ENCODE measurements around the gene FRMD4B. TPM values are rescaled to one million over a fixed set of nuclear protein-coding genes. Genes with fewer than 3 reads are reported as not detected.

Gene FRMD4B
- total RNA-seq, 3 donors from 2014 or later (not counting 1 experiment from before 2014, with no cell fraction given), result 8.5 to 19.8 (median 9.4) TPM

GRCh38 chr3:69413551-69414207, 27.8 kb upstream of the FRMD4B start:
- peaks cover 0 to 6% of the 10 kb centered on the region in 2 donors for H3K4me1 Mint-ChIP-seq
- intact Hi-C loops (cut with micrococcal nuclease), result no loop called here
- 80% methylated on average over 8 of the region's 9 CpGs for WGBS (ENCODE audit: insufficient coverage)
- peaks cover 0 to 3% of the 10 kb centered on the region in 2 donors for H3K27me3 Mint-ChIP-seq (ENCODE audit: low read depth in 2 of 2)
- ATAC-seq (no peak), DNase-seq (no peak)
- Histone ChIP-seq H3K4me1 (ENCODE audit: control insufficient read depth, insufficient read depth, low read length) (no peaks in the 10 kb centered on the region), H3K27me3 (ENCODE audit: control insufficient read depth, insufficient read depth, low read length) (no peaks in the 10 kb centered on the region), H3K4me3 (ENCODE audit: low read length) (no peak overlapping the region), H3K36me3 (ENCODE audit: control insufficient read depth, insufficient read depth, low read length) (no peaks in the 10 kb centered on the region), H3K9me3 (ENCODE audit: control insufficient read depth, insufficient read depth, low read length) (no peaks in the 10 kb centered on the region), H3K27ac (ENCODE audit: low read length) (no peak overlapping the region)
- TF ChIP-seq CTCF (IDR thresholded peaks at IDR 0.05), result no peak
- H3K27ac Mint-ChIP-seq, result no peak overlapping the region
- H3K9me3 Mint-ChIP-seq, result no peaks in the 10 kb centered on the region
- H3K4me3 Mint-ChIP-seq, result no peak overlapping the region
- no peaks in the 10 kb centered on the region for H3K36me3 Mint-ChIP-seq

GRCh38 chr3:69411346-69411745, 25.5 kb upstream of the FRMD4B start:
- peaks cover 0 to 6% of the 10 kb centered on the region in 2 donors for H3K4me1 Mint-ChIP-seq
- no peak for ATAC-seq
- Histone ChIP-seq H3K36me3 (ENCODE audit: control insufficient read depth, insufficient read depth, low read length) (no peaks in the 10 kb centered on the region), H3K27me3 (ENCODE audit: control insufficient read depth, insufficient read depth, low read length) (no peaks in the 10 kb centered on the region), H3K4me1 (ENCODE audit: control insufficient read depth, insufficient read depth, low read length) (no peaks in the 10 kb centered on the region), H3K4me3 (ENCODE audit: low read length) (no peak overlapping the region), H3K27ac (ENCODE audit: low read length) (no peak overlapping the region), H3K9me3 (ENCODE audit: control insufficient read depth, insufficient read depth, low read length) (no peaks in the 10 kb centered on the region)
- 82% methylated on average over 3 of the region's 3 CpGs for WGBS (ENCODE audit: insufficient coverage)
- H3K27me3 Mint-ChIP-seq (ENCODE audit: low read depth in 2 of 2), result peaks cover 0 to 3% of the 10 kb centered on the region in 2 donors
- H3K36me3 Mint-ChIP-seq, result no peaks in the 10 kb centered on the region
- TF ChIP-seq CTCF (IDR thresholded peaks at IDR 0.05), result no peak
- no peak overlapping the region for H3K4me3 Mint-ChIP-seq
- intact Hi-C loops (cut with micrococcal nuclease), result no loop called here
- no peaks in the 10 kb centered on the region for H3K9me3 Mint-ChIP-seq
- no peak for DNase-seq
- H3K27ac Mint-ChIP-seq, result no peak overlapping the region

GRCh38 chr3:69410301-69410700, 24.4 kb upstream of the FRMD4B start:
- ATAC-seq, result peak; percentile 86 to 99 (median 98)
- intact Hi-C loops (cut with micrococcal nuclease), result loop anchor here (1.0 kb wide), 2 partner anchors 86 to 248 kb away; no protein-coding TSS in a partner anchor

More at GRCh38 chr3:69410301-69410700, 24.4 kb upstream of the FRMD4B start:
- Mint-ChIP-seq H3K36me3 (no peaks in the 10 kb centered on the region), H3K4me1 (peaks cover 0 to 6% of the 10 kb centered on the region in 2 donors), H3K27me3 (ENCODE audit: low read depth in 2 of 2) (peaks cover 0 to 3% of the 10 kb centered on the region in 2 donors), H3K27ac (no peak overlapping the region), H3K9me3 (no peaks in the 10 kb centered on the region), H3K4me3 (no peak overlapping the region)
- DNase-seq, result peak; percentile 43 to 79
- H3K36me3 ChIP-seq (ENCODE audit: control insufficient read depth, insufficient read depth, low read length), result no peaks in the 10 kb centered on the region
- no peaks in the 10 kb centered on the region for H3K9me3 ChIP-seq (ENCODE audit: control insufficient read depth, insufficient read depth, low read length)
- H3K27ac ChIP-seq (ENCODE audit: low read length), result no peak overlapping the region
- peak; percentile 88 for TF ChIP-seq CTCF (IDR thresholded peaks at IDR 0.05)
- 30% methylated on average over 6 of the region's 8 CpGs for WGBS (ENCODE audit: insufficient coverage)
- H3K4me1 ChIP-seq (ENCODE audit: control insufficient read depth, insufficient read depth, low read length), result no peaks in the 10 kb centered on the region
- no peak overlapping the region for H3K4me3 ChIP-seq (ENCODE audit: low read length)
- H3K27me3 ChIP-seq (ENCODE audit: control insufficient read depth, insufficient read depth, low read length), result no peaks in the 10 kb centered on the region

Data from natural killer cell (primary cell).